ENCODE data around the gene COG3. TPM values are rescaled to one million over a fixed set of nuclear protein-coding genes. Genes with fewer than 3 reads are reported as not detected.

COG3 gene
- total RNA-seq, 2 donors from 2014 or later, result 20.3 to 36.3 TPM

- no peak for DNase-seq (ENCODE audit: low spot score)
- no peaks in the 10 kb centered on the region for H3K4me1 ChIP-seq (ENCODE audit: control insufficient read depth in 1 of 2, low read depth in 2 of 2)
- no peak for TF ChIP-seq CTCF (IDR thresholded peaks at IDR 0.05)
- ATAC-seq (ENCODE audit: insufficient number of reproducible peaks, low FRiP score, low read depth), result no peak
- no peaks in the 10 kb centered on the region for H3K27me3 ChIP-seq (replicated peaks; ENCODE audit: insufficient read depth)
- no peaks in the 10 kb centered on the region for H3K9me3 ChIP-seq
- no peak overlapping the region for H3K4me3 ChIP-seq
- H3K27ac ChIP-seq, result no peak overlapping the region
- peaks cover 34% of the 10 kb centered on the region for H3K36me3 ChIP-seq
Measured at GRCh38 chr13:45506811-45507210, 42.1 kb downstream of the COG3 start.

GRCh38 chr13:45508776-45509175 lies 44.0 kb downstream of the COG3 start:
- DNase-seq (ENCODE audit: low spot score) (no peak), ATAC-seq (ENCODE audit: insufficient number of reproducible peaks, low FRiP score, low read depth) (no peak)
- no peaks in the 10 kb centered on the region for H3K9me3 ChIP-seq
- H3K4me3 ChIP-seq, result no peak overlapping the region
- no peaks in the 10 kb centered on the region for H3K4me1 ChIP-seq (ENCODE audit: control insufficient read depth in 1 of 2, low read depth in 2 of 2)
- TF ChIP-seq CTCF (IDR thresholded peaks at IDR 0.05), result no peak
- no peak overlapping the region for H3K27ac ChIP-seq
- peaks cover 35% of the 10 kb centered on the region for H3K36me3 ChIP-seq
- no peaks in the 10 kb centered on the region for H3K27me3 ChIP-seq (replicated peaks; ENCODE audit: insufficient read depth)

GRCh38 chr13:45510672-45511071 lies 45.9 kb downstream of the COG3 start:
- peaks cover 40% of the 10 kb centered on the region for H3K36me3 ChIP-seq
- DNase-seq (ENCODE audit: low spot score) (no peak), ATAC-seq (ENCODE audit: insufficient number of reproducible peaks, low FRiP score, low read depth) (no peak)
- H3K27ac ChIP-seq, result no peak overlapping the region
- TF ChIP-seq CTCF (IDR thresholded peaks at IDR 0.05), result no peak
- no peaks in the 10 kb centered on the region for H3K9me3 ChIP-seq
- H3K27me3 ChIP-seq (replicated peaks; ENCODE audit: insufficient read depth), result no peaks in the 10 kb centered on the region
- H3K4me3 ChIP-seq, result no peak overlapping the region
- no peaks in the 10 kb centered on the region for H3K4me1 ChIP-seq (ENCODE audit: control insufficient read depth in 1 of 2, low read depth in 2 of 2)

GRCh38 chr13:45511310-45512097 lies 46.8 kb downstream of the COG3 start:
- peak; percentile 83 for TF ChIP-seq CTCF (IDR thresholded peaks at IDR 0.05)
- H3K4me1 ChIP-seq (ENCODE audit: control insufficient read depth in 1 of 2, low read depth in 2 of 2), result no peaks in the 10 kb centered on the region
- H3K27me3 ChIP-seq (replicated peaks; ENCODE audit: insufficient read depth), result no peaks in the 10 kb centered on the region
- ATAC-seq (ENCODE audit: insufficient number of reproducible peaks, low FRiP score, low read depth) (peak; percentile 50), DNase-seq (ENCODE audit: low spot score) (no peak)
- peaks cover 46% of the 10 kb centered on the region for H3K36me3 ChIP-seq
- no peak overlapping the region for H3K27ac ChIP-seq
- H3K4me3 ChIP-seq, result no peak overlapping the region
- no peaks in the 10 kb centered on the region for H3K9me3 ChIP-seq

GRCh38 chr13:45512098-45512496 lies 47.4 kb downstream of the COG3 start:
- H3K9me3 ChIP-seq, result no peaks in the 10 kb centered on the region
- no peak overlapping the region for H3K27ac ChIP-seq
- no peaks in the 10 kb centered on the region for H3K27me3 ChIP-seq (replicated peaks; ENCODE audit: insufficient read depth)
- no peaks in the 10 kb centered on the region for H3K4me1 ChIP-seq (ENCODE audit: control insufficient read depth in 1 of 2, low read depth in 2 of 2)
- TF ChIP-seq CTCF (IDR thresholded peaks at IDR 0.05), result no peak
- peaks cover 44% of the 10 kb centered on the region for H3K36me3 ChIP-seq
- H3K4me3 ChIP-seq, result no peak overlapping the region
- ATAC-seq (ENCODE audit: insufficient number of reproducible peaks, low FRiP score, low read depth) (no peak), DNase-seq (ENCODE audit: low spot score) (no peak)

Data from thoracic aorta (tissue), 2 donors.